Hepatocyte (in vitro differentiated cells): ENCODE results near the gene ASXL2. TPM values are rescaled to one million over a fixed set of nuclear protein-coding genes. Genes with fewer than 3 reads are reported as not detected.
"Not testable (repeated sequence)": the region's sequence is repeated elsewhere in the genome, so short reads cannot be mapped to it uniquely, and the experiment has no call there.

Experiments
- DNase-seq: peaks from one replicate; pipeline ENCODE4 v3.0.0-alpha.2; 2016; ENCODE audit warnings: low spot score
- H2AFZ ChIP-seq: fragments of 200-600 bp; sonication (generic); 2 replicates; pipeline ENCODE4 v1.6.0; 2016; ENCODE audit warnings: antibody characterized with exemption, mild to moderate bottlenecking
- H3K27ac ChIP-seq: fragments of 200-600 bp; sonication (generic); 2 replicates; pipeline ENCODE4 v1.5.1; 2016; ENCODE audit warnings: mild to moderate bottlenecking
- H3K27me3 ChIP-seq: fragments of 200-600 bp; sonication (generic); 2 replicates; pipeline ENCODE4 v1.6.1; 2016
- H3K36me3 ChIP-seq: fragments of 200-600 bp; sonication (generic); replicated peaks from 2 replicates; pipeline ENCODE4 v1.5.1; 2016; ENCODE audit warnings: low read depth; ENCODE audit not compliant: insufficient read depth
- H3K4me1 ChIP-seq: fragments of 200-600 bp; sonication (generic); 2 replicates; pipeline ENCODE4 v1.5.1; 2016; ENCODE audit warnings: mild to moderate bottlenecking, moderate library complexity; ENCODE audit not compliant: insufficient read depth
- H3K4me2 ChIP-seq: fragments of 200-600 bp; sonication (generic); 2 replicates; pipeline ENCODE4 v1.6.0; 2016
- H3K4me3 ChIP-seq: fragments of 200-600 bp; sonication (generic); 2 replicates; pipeline ENCODE4 v1.5.1; 2016; ENCODE audit warnings: mild to moderate bottlenecking
- H3K79me2 ChIP-seq: fragments of 200-600 bp; sonication (generic); 2 replicates; pipeline ENCODE4 v1.6.0; 2017; ENCODE audit warnings: mild to moderate bottlenecking
- H3K9me2 ChIP-seq: fragments of 200-600 bp; sonication (generic); replicated peaks from 2 replicates; pipeline ENCODE4 v1.6.0; 2017; ENCODE audit warnings: mild to moderate bottlenecking; ENCODE audit not compliant: insufficient read depth
- H3K9me3 ChIP-seq: fragments of 200-600 bp; sonication (generic); 2 replicates; pipeline ENCODE4 v1.5.1; 2016; ENCODE audit warnings: low read depth, mild to moderate bottlenecking
- H4K20me1 ChIP-seq: fragments of 200-600 bp; sonication (generic); 2 replicates; pipeline ENCODE4 v1.6.0; 2016; ENCODE audit warnings: mild to moderate bottlenecking; ENCODE audit not compliant: insufficient read depth, poor library complexity, severe bottlenecking
- EZH2 ChIP-seq: fragments of 200-600 bp; sonication (generic); IDR thresholded peaks from 2 replicates; pipeline ENCODE4 v1.6.1; 2016; ENCODE audit warnings: antibody characterized with exemption, mild to moderate bottlenecking, borderline replicate concordance
- EZH2phosphoT487 ChIP-seq: fragments of 200-600 bp; sonication (generic); IDR thresholded peaks from one replicate; pipeline ENCODE4 v1.6.1; 2018; ENCODE audit warnings: antibody characterized with exemption, mild to moderate bottlenecking, low read depth, moderate library complexity; ENCODE audit not compliant: unreplicated experiment, severe bottlenecking
- WGBS: methylation state at CpG from one replicate; pipeline ENCODE4 v1.1.6; 2016; ENCODE audit warnings: low lambda C conversion rate; ENCODE audit errors: missing lambda C conversion rate; 5-methylcytosine and 5-hydroxymethylcytosine counted together
- polyA plus RNA-seq: library from polyadenylated mRNA; unstranded; fragments of >200 nt; fragmentation: Nextera tagmentation; extraction: Ambion mirVana; gene quantifications from 2 replicates; pipeline ENCODE4 v1.2.1, GENCODE V29; 2016
- total RNA-seq: library from RNA; depleted of rRNA; stranded (reverse); fragments of >200 nt; gene quantifications from 2 replicates; pipeline ENCODE4 v1.2.3, GENCODE V29; 2014
- TF ChIP-seq, protein P1 (sequence below): fragments of 200-600 bp; sonication (generic); IDR thresholded peaks from 2 replicates; pipeline ENCODE4 v1.5.1; 2016; ENCODE audit warnings: antibody characterized with exemption, mild to moderate bottlenecking; ENCODE audit not compliant: poor library complexity

Gene ASXL2
- total and polyA plus RNA-seq, 2 experiments from 2014 or later, result 4.3 to 13.3 TPM

DNA sequence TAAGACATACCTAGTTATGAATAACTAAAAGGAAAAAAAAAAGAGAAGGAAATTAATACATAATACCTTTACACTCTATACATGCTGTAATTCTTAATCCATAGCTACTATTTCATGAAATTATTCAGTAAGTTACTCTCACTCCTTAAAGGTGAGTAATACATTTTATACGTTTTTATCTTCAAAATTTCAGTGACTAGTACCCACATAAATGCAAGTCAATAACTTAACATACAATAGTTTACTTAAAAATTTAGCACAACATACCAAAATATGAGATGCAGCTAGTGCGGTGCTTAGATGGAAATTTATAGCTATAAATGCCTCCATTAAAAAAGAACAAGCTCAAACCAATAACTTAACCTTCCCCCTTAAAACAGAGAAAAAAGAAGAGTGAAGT, 168.9 kb downstream of the ASXL2 start:
- Histone ChIP-seq H3K79me2 (no peaks in the 10 kb centered on the region), H3K4me3 (no peak overlapping the region), H3K27me3 (no peaks in the 10 kb centered on the region), H3K9me2 (no peaks in the 10 kb centered on the region), H3K9me3 (no peaks in the 10 kb centered on the region), H3K4me2 (no peak overlapping the region), H2AFZ (no peak overlapping the region), H3K27ac (no peak overlapping the region), H3K36me3 (no peaks in the 10 kb centered on the region), H4K20me1 (no peaks in the 10 kb centered on the region), H3K4me1 (no peaks in the 10 kb centered on the region)
- 88% methylated on average over 2 of the region's 2 CpGs for WGBS
- TF ChIP-seq EZH2, result no peak
- no peak for TF ChIP-seq EZH2phosphoT487
- no peak for DNase-seq

DNA sequence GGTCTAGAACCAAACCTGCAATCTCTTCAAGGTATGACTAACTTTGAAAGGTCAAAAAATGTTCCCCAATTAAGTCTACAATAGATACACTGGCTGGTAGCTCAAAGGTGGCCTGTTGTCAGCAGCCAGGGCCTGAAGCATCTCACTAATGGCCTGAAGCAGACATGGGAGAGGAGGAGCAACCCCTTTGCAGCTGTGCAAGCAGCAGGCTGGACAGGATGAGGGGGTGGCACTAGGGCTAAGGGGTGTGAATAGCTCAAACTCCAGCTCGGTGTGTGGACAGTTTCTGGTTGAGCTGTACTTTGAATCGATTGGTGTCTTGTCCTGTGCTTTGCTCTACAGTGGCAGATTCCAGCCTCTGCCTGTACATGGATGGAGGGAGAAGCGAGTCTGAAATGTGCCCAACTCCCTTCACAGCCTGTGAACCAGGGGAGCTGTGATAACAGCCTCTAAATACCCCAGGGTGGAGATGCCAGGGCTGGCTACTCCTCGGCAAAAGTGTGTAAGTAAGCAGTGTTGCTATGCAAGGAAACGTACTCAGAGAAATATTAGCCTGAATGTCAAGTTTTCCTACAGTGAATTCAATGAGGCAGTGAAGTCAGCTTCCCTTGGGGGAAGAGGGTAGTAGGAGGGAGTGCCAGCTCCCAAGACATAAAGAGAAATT, 170.2 kb downstream of the ASXL2 start:
- H3K27ac ChIP-seq, result no peak overlapping the region
- no peak overlapping the region for H3K4me2 ChIP-seq
- H3K27me3 ChIP-seq, result no peaks in the 10 kb centered on the region
- no peak for DNase-seq
- H3K9me3 ChIP-seq, result no peaks in the 10 kb centered on the region
- H4K20me1 ChIP-seq, result no peaks in the 10 kb centered on the region
- H3K4me1 ChIP-seq, result no peaks in the 10 kb centered on the region
- WGBS, result 60% methylated on average over 5 of the region's 5 CpGs
- H2AFZ ChIP-seq, result no peak overlapping the region
- no peaks in the 10 kb centered on the region for H3K79me2 ChIP-seq
- no peaks in the 10 kb centered on the region for H3K9me2 ChIP-seq
- no peak overlapping the region for H3K4me3 ChIP-seq
- TF ChIP-seq EZH2 (no peak), EZH2phosphoT487 (no peak)
- TF ChIP-seq, protein P1, sequence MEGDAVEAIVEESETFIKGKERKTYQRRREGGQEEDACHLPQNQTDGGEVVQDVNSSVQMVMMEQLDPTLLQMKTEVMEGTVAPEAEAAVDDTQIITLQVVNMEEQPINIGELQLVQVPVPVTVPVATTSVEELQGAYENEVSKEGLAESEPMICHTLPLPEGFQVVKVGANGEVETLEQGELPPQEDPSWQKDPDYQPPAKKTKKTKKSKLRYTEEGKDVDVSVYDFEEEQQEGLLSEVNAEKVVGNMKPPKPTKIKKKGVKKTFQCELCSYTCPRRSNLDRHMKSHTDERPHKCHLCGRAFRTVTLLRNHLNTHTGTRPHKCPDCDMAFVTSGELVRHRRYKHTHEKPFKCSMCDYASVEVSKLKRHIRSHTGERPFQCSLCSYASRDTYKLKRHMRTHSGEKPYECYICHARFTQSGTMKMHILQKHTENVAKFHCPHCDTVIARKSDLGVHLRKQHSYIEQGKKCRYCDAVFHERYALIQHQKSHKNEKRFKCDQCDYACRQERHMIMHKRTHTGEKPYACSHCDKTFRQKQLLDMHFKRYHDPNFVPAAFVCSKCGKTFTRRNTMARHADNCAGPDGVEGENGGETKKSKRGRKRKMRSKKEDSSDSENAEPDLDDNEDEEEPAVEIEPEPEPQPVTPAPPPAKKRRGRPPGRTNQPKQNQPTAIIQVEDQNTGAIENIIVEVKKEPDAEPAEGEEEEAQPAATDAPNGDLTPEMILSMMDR, result no peak
- no peaks in the 10 kb centered on the region for H3K36me3 ChIP-seq

DNA sequence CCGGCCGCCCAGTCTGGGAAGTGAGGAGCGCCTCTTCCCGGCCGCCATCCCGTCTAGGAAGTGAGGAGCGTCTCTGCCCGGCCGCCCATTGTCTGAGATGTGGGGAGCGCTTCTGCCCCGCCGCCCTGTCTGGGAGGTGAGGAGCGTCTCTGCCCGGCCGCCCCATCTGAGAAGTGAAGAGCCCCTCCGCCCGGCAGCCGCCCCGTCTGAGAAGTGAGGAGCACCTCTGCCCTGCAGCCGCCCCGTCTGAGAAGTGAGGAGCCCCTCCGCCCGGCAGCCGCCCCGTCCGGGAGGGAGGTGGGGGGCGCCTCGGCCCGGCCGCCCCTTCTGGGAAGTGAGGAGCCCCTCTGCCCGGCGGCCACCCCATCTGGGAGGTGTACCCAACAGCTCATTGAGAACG, 172.7 kb downstream of the ASXL2 start:
- 89% methylated on average over 30 of the region's 33 CpGs for WGBS
- not testable (repeated sequence) for H3K79me2 ChIP-seq, H3K4me2 ChIP-seq, H3K36me3 ChIP-seq, DNase-seq, H3K27me3 ChIP-seq, H3K4me3 ChIP-seq, H2AFZ ChIP-seq, H3K9me2 ChIP-seq, H4K20me1 ChIP-seq, H3K9me3 ChIP-seq, H3K4me1 ChIP-seq, H3K27ac ChIP-seq

DNA sequence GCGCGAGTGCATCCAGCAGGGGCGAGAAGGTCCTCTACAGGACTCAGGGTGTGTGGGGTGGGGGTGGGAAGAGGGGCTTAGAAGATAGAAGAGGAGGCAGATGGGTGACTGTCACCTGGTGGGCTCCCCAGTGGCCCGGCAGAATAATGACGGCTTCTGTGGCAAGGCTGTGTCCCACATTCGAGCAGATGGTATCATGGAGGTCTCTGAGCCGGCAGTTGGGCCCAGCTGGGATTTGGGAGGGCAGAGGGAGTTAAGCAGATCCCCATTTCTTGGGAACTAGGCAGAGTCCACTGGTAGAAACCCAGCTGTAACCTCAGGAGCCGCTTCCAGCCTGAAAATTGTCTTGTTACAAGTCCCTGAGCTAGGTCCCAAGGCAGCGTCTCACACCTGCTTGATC, 176.5 kb downstream of the ASXL2 start:
- no peaks in the 10 kb centered on the region for H3K4me1 ChIP-seq
- no peak overlapping the region for H3K4me2 ChIP-seq
- no peak overlapping the region for H3K4me3 ChIP-seq
- no peak overlapping the region for H3K27ac ChIP-seq
- H3K36me3 ChIP-seq, result no peaks in the 10 kb centered on the region
- DNase-seq, result no peak
- 98% methylated on average over 9 of the region's 9 CpGs for WGBS
- TF ChIP-seq EZH2phosphoT487 (no peak), EZH2 (no peak)
- TF ChIP-seq, protein P1, result no peak
- H3K27me3 ChIP-seq, result no peaks in the 10 kb centered on the region
- H3K9me3 ChIP-seq, result no peaks in the 10 kb centered on the region
- no peak overlapping the region for H2AFZ ChIP-seq
- no peaks in the 10 kb centered on the region for H3K79me2 ChIP-seq
- H4K20me1 ChIP-seq, result no peaks in the 10 kb centered on the region
- H3K9me2 ChIP-seq, result no peaks in the 10 kb centered on the region
